SKM-1 treated with dmso at 0.1 percent for 144 hours (cell line): Measurements from ENCODE around the gene IL1RAPL2.
"Not testable (repeated sequence)": the region's sequence is repeated elsewhere in the genome, so short reads cannot be mapped to it uniquely, and the experiment has no call there.

Experiments used
- DNase-seq: peaks from one replicate; lab custom pipeline; 2025; ENCODE audit not compliant: unreplicated experiment; lab: John Stamatoyannopoulos, UW

IL1RAPL2 gene

GRCh38 chrX:105754286-105754964 lies 1188.4 kb downstream of the IL1RAPL2 start:
- no peak for DNase-seq

- no peak for DNase-seq
Measured at GRCh38 chrX:105755109-105755508, 1189.1 kb downstream of the IL1RAPL2 start.

GRCh38 chrX:105758754-105759153 lies 1192.8 kb downstream of the IL1RAPL2 start:
- DNase-seq = no peak

GRCh38 chrX:105759598-105759997 lies 1193.6 kb downstream of the IL1RAPL2 start:
- no peak for DNase-seq

GRCh38 chrX:105765691-105766090 lies 1199.7 kb downstream of the IL1RAPL2 start:
- no peak for DNase-seq

GRCh38 chrX:105773801-105774200 lies 1207.8 kb downstream of the IL1RAPL2 start:
- no peak for DNase-seq

GRCh38 chrX:105775679-105776078 lies 1209.7 kb downstream of the IL1RAPL2 start:
- no peak for DNase-seq

GRCh38 chrX:105781804-105782203 lies 1215.8 kb downstream of the IL1RAPL2 start:
- no peak for DNase-seq

- DNase-seq = not testable (repeated sequence)
Measured at GRCh38 chrX:105796877-105797276, 1230.9 kb downstream of the IL1RAPL2 start.

GRCh38 chrX:105803891-105804290 lies 1237.9 kb downstream of the IL1RAPL2 start:
- no peak for DNase-seq

GRCh38 chrX:105805655-105806054 lies 1239.7 kb downstream of the IL1RAPL2 start:
- DNase-seq = not testable (repeated sequence)

- no peak for DNase-seq
Measured at GRCh38 chrX:105816517-105816916, 1250.5 kb downstream of the IL1RAPL2 start.
